ENCODE results near the gene SH3PXD2B. TPM values are rescaled to one million over a fixed set of nuclear protein-coding genes. Genes with fewer than 3 reads are reported as not detected.

Gene SH3PXD2B
- total and polyA plus RNA-seq, 2 of the 4 experiments (the other 2 are of a cell fraction) = 8.2 to 14.4 TPM

DNA sequence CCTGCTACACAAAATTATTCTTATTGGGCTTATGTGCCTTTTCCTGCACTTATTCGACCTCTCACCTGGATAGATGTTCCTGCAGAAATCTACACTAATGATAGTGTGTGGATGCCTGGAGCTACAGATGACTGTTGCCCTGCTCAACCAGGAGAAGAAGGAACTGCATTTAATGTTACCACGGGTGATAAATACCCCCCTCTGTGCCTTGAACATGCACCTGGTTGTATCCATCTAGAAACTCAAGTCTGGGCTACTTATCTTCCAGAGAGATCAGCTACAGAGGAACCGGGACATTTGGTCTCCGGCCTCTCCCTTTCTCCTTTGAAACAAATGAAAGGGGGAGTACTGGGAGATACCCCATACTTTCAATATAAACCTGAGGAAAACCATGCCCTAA, 54.5 kb downstream of the SH3PXD2B start:
- H4K5ac ChIP-seq (ENCODE audit: low read depth, low read length) = no peak overlapping the region
- peaks cover 18% of the 10 kb centered on the region for H3K36me3 ChIP-seq (ENCODE audit: control insufficient read depth, insufficient read depth, low read length)
- ATAC-seq (ENCODE audit: low read depth) (no peak), DNase-seq (no peak)
- H2BK20ac ChIP-seq (ENCODE audit: low read depth, low read length) = no peak overlapping the region
- H3K27ac ChIP-seq (ENCODE audit: insufficient read depth, low read length) = no peak overlapping the region
- WGBS, 2 experiments (ENCODE audit: extremely low coverage in 2 of 2, insufficient read length in 1 of 2) = no CpG with 5 or more reads among the region's 4 CpGs
- H3K9ac ChIP-seq (ENCODE audit: low read depth, low read length) = no peak overlapping the region
- no peak overlapping the region for H2AK5ac ChIP-seq (ENCODE audit: low read depth, low read length)
- no peaks in the 10 kb centered on the region for H3K27me3 ChIP-seq (ENCODE audit: control insufficient read depth, insufficient read depth, low read length)
- H2AFZ ChIP-seq (replicated peaks; ENCODE audit: low read length, poor library complexity) = no peak overlapping the region
- ChIA-PET POLR2A (ENCODE audit: unreplicated experiment) (no interaction called here), CTCF (no interaction called here)
- dilution Hi-C loops (cut with HindIII; ENCODE audit: low sequenced_read_pairs, unreplicated experiment) (no loop called here), in situ Hi-C loops (cut with MboI; ENCODE audit: low sequenced_read_pairs) (no loop called here), intact Hi-C loops (cut with micrococcal nuclease) (no loop called here)
- H3K56ac ChIP-seq (ENCODE audit: extremely low read depth, insufficient read depth, low read length) = no peak overlapping the region
- H4K91ac ChIP-seq (ENCODE audit: insufficient read depth, low read depth, low read length) = no peak overlapping the region
- no peak overlapping the region for H2AK9ac ChIP-seq (replicated peaks; ENCODE audit: low read depth, low read length, poor library complexity)
- H3K23ac ChIP-seq (ENCODE audit: low read depth, low read length) = no peak overlapping the region
- BruUV-seq (replicated peaks) = no TSS peak
- H3K4me1 ChIP-seq (ENCODE audit: control insufficient read depth, insufficient read depth, low read length) = peaks cover 10% of the 10 kb centered on the region; the same call in 1 of the 2 replicates
- H2BK15ac ChIP-seq (ENCODE audit: low read depth, low read length) = no peak overlapping the region
- no peak overlapping the region for H2BK120ac ChIP-seq (ENCODE audit: low read depth, low read length)
- no peaks in the 10 kb centered on the region; the same call in 1 of the 2 replicates for H4K20me1 ChIP-seq (ENCODE audit: insufficient read depth, low read length)
- H3K79me1 ChIP-seq (ENCODE audit: low read depth in 1 of 2, low read length in 2 of 2) = peaks cover 9 to 12% of the 10 kb centered on the region in 2 experiments
- H3K4ac ChIP-seq (ENCODE audit: low read depth, low read length) = no peak overlapping the region
- H4K8ac ChIP-seq (ENCODE audit: low read depth in 2 of 2, low read length in 2 of 2) = no peak overlapping the region
- H3K4me2 ChIP-seq (ENCODE audit: low read depth, low read length) = no peak overlapping the region
- TF ChIP-seq POLR2A (IDR thresholded peaks at IDR 0.05; ENCODE audit: low read depth, low read length) = no peak
- TF ChIP-seq MXI1 (IDR thresholded peaks at IDR 0.05; ENCODE audit: borderline replicate concordance, low read depth, low read length) = no peak
- TF ChIP-seq MAFK (IDR thresholded peaks at IDR 0.05; ENCODE audit: low read depth, low read length) = no peak
- TF ChIP-seq MAZ (IDR thresholded peaks at IDR 0.05; ENCODE audit: borderline replicate concordance, low read depth, low read length) = no peak
- no peak for TF ChIP-seq RFX5 (IDR thresholded peaks at IDR 0.05; ENCODE audit: low read depth, low read length)
- TF ChIP-seq CEBPB (IDR thresholded peaks at IDR 0.05; ENCODE audit: low read depth, low read length) = no peak
- no peak for TF ChIP-seq FOS (IDR thresholded peaks at IDR 0.05; ENCODE audit: low read depth, low read length)
- TF ChIP-seq CHD1 (IDR thresholded peaks at IDR 0.05; ENCODE audit: low read depth, low read length) = no peak
- TF ChIP-seq RAD21 (IDR thresholded peaks at IDR 0.05; ENCODE audit: low read length) = no peak
- TF ChIP-seq, protein P1, sequence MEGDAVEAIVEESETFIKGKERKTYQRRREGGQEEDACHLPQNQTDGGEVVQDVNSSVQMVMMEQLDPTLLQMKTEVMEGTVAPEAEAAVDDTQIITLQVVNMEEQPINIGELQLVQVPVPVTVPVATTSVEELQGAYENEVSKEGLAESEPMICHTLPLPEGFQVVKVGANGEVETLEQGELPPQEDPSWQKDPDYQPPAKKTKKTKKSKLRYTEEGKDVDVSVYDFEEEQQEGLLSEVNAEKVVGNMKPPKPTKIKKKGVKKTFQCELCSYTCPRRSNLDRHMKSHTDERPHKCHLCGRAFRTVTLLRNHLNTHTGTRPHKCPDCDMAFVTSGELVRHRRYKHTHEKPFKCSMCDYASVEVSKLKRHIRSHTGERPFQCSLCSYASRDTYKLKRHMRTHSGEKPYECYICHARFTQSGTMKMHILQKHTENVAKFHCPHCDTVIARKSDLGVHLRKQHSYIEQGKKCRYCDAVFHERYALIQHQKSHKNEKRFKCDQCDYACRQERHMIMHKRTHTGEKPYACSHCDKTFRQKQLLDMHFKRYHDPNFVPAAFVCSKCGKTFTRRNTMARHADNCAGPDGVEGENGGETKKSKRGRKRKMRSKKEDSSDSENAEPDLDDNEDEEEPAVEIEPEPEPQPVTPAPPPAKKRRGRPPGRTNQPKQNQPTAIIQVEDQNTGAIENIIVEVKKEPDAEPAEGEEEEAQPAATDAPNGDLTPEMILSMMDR (conservative IDR thresholded peaks at IDR 0.05; ENCODE audit: low read depth, low read length) = no peak
- TF ChIP-seq, protein P2, sequence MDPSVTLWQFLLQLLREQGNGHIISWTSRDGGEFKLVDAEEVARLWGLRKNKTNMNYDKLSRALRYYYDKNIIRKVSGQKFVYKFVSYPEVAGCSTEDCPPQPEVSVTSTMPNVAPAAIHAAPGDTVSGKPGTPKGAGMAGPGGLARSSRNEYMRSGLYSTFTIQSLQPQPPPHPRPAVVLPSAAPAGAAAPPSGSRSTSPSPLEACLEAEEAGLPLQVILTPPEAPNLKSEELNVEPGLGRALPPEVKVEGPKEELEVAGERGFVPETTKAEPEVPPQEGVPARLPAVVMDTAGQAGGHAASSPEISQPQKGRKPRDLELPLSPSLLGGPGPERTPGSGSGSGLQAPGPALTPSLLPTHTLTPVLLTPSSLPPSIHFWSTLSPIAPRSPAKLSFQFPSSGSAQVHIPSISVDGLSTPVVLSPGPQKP (IDR thresholded peaks at IDR 0.05; ENCODE audit: borderline replicate concordance, low read depth, low read length) = no peak
- no peak for TF ChIP-seq SMC3 (IDR thresholded peaks at IDR 0.05; ENCODE audit: low read depth, low read length)
- TF ChIP-seq, protein P3, sequence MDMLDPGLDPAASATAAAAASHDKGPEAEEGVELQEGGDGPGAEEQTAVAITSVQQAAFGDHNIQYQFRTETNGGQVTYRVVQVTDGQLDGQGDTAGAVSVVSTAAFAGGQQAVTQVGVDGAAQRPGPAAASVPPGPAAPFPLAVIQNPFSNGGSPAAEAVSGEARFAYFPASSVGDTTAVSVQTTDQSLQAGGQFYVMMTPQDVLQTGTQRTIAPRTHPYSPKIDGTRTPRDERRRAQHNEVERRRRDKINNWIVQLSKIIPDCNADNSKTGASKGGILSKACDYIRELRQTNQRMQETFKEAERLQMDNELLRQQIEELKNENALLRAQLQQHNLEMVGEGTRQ (IDR thresholded peaks at IDR 0.05; ENCODE audit: low read depth, low read length) = no peak
- TF ChIP-seq RCOR1 (IDR thresholded peaks at IDR 0.05; ENCODE audit: insufficient replicate concordance, low read length) = no peak
- H3K9me1 ChIP-seq (ENCODE audit: insufficient read depth, low read length) = no peaks in the 10 kb centered on the region; the same call in 1 of the 2 replicates
- no peak overlapping the region for H3K14ac ChIP-seq (replicated peaks; ENCODE audit: low read depth, low read length)
- H3K9me3 ChIP-seq (ENCODE audit: control insufficient read depth, insufficient read depth, low read length) = no peaks in the 10 kb centered on the region
- H3K4me3 ChIP-seq (ENCODE audit: insufficient read depth, low read depth, low read length) = no peak overlapping the region
- H2BK5ac ChIP-seq (ENCODE audit: low read depth, low read length, poor library complexity, severe bottlenecking) = no peak overlapping the region
- H3K18ac ChIP-seq (ENCODE audit: low read depth, low read length) = no peak overlapping the region

Measured in IMR-90 (cell line).